Anterior cingulate cortex (tissue), 58 donors: ENCODE measurements around the gene MEFV.
"Not testable (repeated sequence)": the region's sequence is repeated elsewhere in the genome, so short reads cannot be mapped to it uniquely, and the experiment has no call there.

ENCODE experiments used
- DNase-seq, 58 donors: peaks; one replicate each; lab custom pipeline; 2025; lab: John Stamatoyannopoulos, UW

Gene MEFV

GRCh38 chr16:3223913-3224515 is 32.4 kb downstream of the MEFV start:
- no peak for DNase-seq

GRCh38 chr16:3220839-3221238 is 35.6 kb downstream of the MEFV start:
- DNase-seq: no peak

GRCh38 chr16:3216263-3216640 is 40.2 kb downstream of the MEFV start:
- no peak for DNase-seq

GRCh38 chr16:3215601-3216262 is 40.7 kb downstream of the MEFV start:
- no peak for DNase-seq

- DNase-seq: no peak
These were observed 41.4 kb downstream of the MEFV start for GRCh38 chr16:3214904-3215600.

- no peak for DNase-seq
These were observed 43.9 kb downstream of the MEFV start for GRCh38 chr16:3212567-3212966.

- DNase-seq: no peak
These were observed 44.4 kb downstream of the MEFV start for GRCh38 chr16:3212006-3212405.

GRCh38 chr16:3207086-3207953 is 49.1 kb downstream of the MEFV start:
- no peak for DNase-seq

GRCh38 chr16:3205939-3206338 is 50.5 kb downstream of the MEFV start:
- not testable (repeated sequence) for DNase-seq

GRCh38 chr16:3202903-3203539 is 53.4 kb downstream of the MEFV start:
- no peak for DNase-seq

- no peak for DNase-seq
These were observed 57.9 kb downstream of the MEFV start for GRCh38 chr16:3198334-3199072.

GRCh38 chr16:3197694-3198333 is 58.6 kb downstream of the MEFV start:
- not testable (repeated sequence) for DNase-seq

- no peak for DNase-seq
These were observed 60.5 kb downstream of the MEFV start for GRCh38 chr16:3195975-3196374.

GRCh38 chr16:3194792-3195191 is 61.6 kb downstream of the MEFV start:
- no peak for DNase-seq

- no peak for DNase-seq
These were observed 62.9 kb downstream of the MEFV start for GRCh38 chr16:3193221-3194212.

- DNase-seq: no peak
These were observed 63.9 kb downstream of the MEFV start for GRCh38 chr16:3192476-3193019.
